Measurements from ENCODE around the gene ASPG. TPM values are rescaled to one million over a fixed set of nuclear protein-coding genes. Genes with fewer than 3 reads are reported as not detected.

ASPG gene
- total RNA-seq, 1 experiment from 2014 or later: 3.4 TPM

GRCh38 chr14:104087981-104088850 is 2.7 kb downstream of the ASPG start:
- TF ChIP-seq, protein P1, sequence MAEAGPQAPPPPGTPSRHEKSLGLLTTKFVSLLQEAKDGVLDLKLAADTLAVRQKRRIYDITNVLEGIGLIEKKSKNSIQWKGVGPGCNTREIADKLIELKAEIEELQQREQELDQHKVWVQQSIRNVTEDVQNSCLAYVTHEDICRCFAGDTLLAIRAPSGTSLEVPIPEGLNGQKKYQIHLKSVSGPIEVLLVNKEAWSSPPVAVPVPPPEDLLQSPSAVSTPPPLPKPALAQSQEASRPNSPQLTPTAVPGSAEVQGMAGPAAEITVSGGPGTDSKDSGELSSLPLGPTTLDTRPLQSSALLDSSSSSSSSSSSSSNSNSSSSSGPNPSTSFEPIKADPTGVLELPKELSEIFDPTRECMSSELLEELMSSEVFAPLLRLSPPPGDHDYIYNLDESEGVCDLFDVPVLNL (CRISPR knock-in tag; IDR thresholded peaks at IDR 0.05; ENCODE audit: borderline replicate concordance, low read depth): no peak
- no peak for TF ChIP-seq NR1H2 (CRISPR knock-in tag; IDR thresholded peaks at IDR 0.05)
- no peak for TF ChIP-seq SMAD3 (CRISPR knock-in tag; IDR thresholded peaks at IDR 0.05; ENCODE audit: borderline replicate concordance)
- TF ChIP-seq, protein P2, sequence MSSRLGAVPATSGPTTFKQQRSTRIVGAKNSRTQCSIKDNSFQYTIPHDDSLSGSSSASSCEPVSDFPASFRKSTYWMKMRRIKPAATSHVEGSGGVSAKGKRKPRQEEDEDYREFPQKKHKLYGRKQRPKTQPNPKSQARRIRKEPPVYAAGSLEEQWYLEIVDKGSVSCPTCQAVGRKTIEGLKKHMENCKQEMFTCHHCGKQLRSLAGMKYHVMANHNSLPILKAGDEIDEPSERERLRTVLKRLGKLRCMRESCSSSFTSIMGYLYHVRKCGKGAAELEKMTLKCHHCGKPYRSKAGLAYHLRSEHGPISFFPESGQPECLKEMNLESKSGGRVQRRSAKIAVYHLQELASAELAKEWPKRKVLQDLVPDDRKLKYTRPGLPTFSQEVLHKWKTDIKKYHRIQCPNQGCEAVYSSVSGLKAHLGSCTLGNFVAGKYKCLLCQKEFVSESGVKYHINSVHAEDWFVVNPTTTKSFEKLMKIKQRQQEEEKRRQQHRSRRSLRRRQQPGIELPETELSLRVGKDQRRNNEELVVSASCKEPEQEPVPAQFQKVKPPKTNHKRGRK (CRISPR knock-in tag; IDR thresholded peaks at IDR 0.05; ENCODE audit: borderline replicate concordance): no peak
- TF ChIP-seq ETV6 (CRISPR knock-in tag; IDR thresholded peaks at IDR 0.05): no peak
- TF ChIP-seq TP53 (CRISPR knock-in tag; IDR thresholded peaks at IDR 0.05): no peak
- no peak for TF ChIP-seq EMX1 (CRISPR knock-in tag; IDR thresholded peaks at IDR 0.05)
- no peak for TF ChIP-seq FOXK1 (CRISPR knock-in tag; IDR thresholded peaks at IDR 0.05)
- TF ChIP-seq PREB (CRISPR knock-in tag; IDR thresholded peaks at IDR 0.05; ENCODE audit: borderline replicate concordance): no peak
- TF ChIP-seq ZNF671 (CRISPR knock-in tag; IDR thresholded peaks at IDR 0.05): no peak
- no peak for TF ChIP-seq CDX4 (CRISPR knock-in tag; IDR thresholded peaks at IDR 0.05; ENCODE audit: borderline replicate concordance)
- no peak for TF ChIP-seq FOXP4 (CRISPR knock-in tag; IDR thresholded peaks at IDR 0.05)
- TF ChIP-seq, protein P3, sequence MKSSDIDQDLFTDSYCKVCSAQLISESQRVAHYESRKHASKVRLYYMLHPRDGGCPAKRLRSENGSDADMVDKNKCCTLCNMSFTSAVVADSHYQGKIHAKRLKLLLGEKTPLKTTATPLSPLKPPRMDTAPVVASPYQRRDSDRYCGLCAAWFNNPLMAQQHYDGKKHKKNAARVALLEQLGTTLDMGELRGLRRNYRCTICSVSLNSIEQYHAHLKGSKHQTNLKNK (CRISPR knock-in tag; IDR thresholded peaks at IDR 0.05): no peak
- no peak for TF ChIP-seq ESRRA (CRISPR knock-in tag; IDR thresholded peaks at IDR 0.05; ENCODE audit: borderline replicate concordance)
- TF ChIP-seq MXD4 (CRISPR knock-in tag; IDR thresholded peaks at IDR 0.05; ENCODE audit: borderline replicate concordance): no peak
- TF ChIP-seq CREM (CRISPR knock-in tag; IDR thresholded peaks at IDR 0.05): no peak
- no peak for TF ChIP-seq FOXP1 (CRISPR knock-in tag; IDR thresholded peaks at IDR 0.05; ENCODE audit: borderline replicate concordance)
- CTCF ChIA-PET: interaction anchor here (1.1 to 5.5 kb wide), 4 partner anchors 8 to 254 kb away, joined by 3 to 52 read pairs (median 14); no protein-coding TSS in a partner anchor

More at GRCh38 chr14:104087981-104088850, 2.7 kb downstream of the ASPG start:
- POLR2A ChIA-PET: no interaction called here
- H3K36me3 Mint-ChIP-seq: no peaks in the 10 kb centered on the region
- H3K4me1 Mint-ChIP-seq: 0 out of 2 replicates have a peak, but pooled peaks cover 4% of the 10 kb centered on the region
- no peak overlapping the region for H3K4me3 Mint-ChIP-seq
- no peaks in the 10 kb centered on the region for H3K27me3 Mint-ChIP-seq (ENCODE audit: low read depth)
- no peak for ATAC-seq
- H3K27ac Mint-ChIP-seq: no peak overlapping the region
- H3K9me3 Mint-ChIP-seq: no peaks in the 10 kb centered on the region
- DNase-seq (ENCODE audit: low spot score): peak; percentile 9
